Stimulated activated CD4-positive, alpha-beta T cell treated with anti-CD3 and anti-CD28 coated beads, TNF-alpha, amount 100 ng/mL, for 48 hours (primary cell): ENCODE data around the gene BAHD1.
A peak's percentile ranks its signal among the peaks of the same experiment; 100 is the strongest.

Experiments
- DNase-seq, 3 donors: peaks; one replicate each; pipeline ENCODE4 v3.0.0-alpha.2; 2020; ENCODE audit warnings: low read depth in 3 of 3

BAHD1 gene

GRCh38 chr15:40467261-40467615, 26.5 kb downstream of the BAHD1 start:
- DNase-seq = no peak

GRCh38 chr15:40468898-40469331, 28.2 kb downstream of the BAHD1 start:
- DNase-seq = no peak

GRCh38 chr15:40469776-40470390, 29.1 kb downstream of the BAHD1 start:
- no peak for DNase-seq

GRCh38 chr15:40470423-40471104, 29.8 kb downstream of the BAHD1 start, which contains the start of gene CHST14:
TSS of gene CHST14 (plus strand) at chr15:40470984. CDS start at chr15:40471214, 230 bp downstream.
- DNase-seq = peak in 1 of 3 donors; percentile 40

- DNase-seq = no peak
Measured at GRCh38 chr15:40471105-40471807, 30.5 kb downstream of the BAHD1 start.

- DNase-seq = no peak
Measured at GRCh38 chr15:40471808-40472150, 31.0 kb downstream of the BAHD1 start.

- DNase-seq = no peak
Measured at GRCh38 chr15:40472171-40472727, 31.5 kb downstream of the BAHD1 start.

- no peak for DNase-seq
Measured at GRCh38 chr15:40474581-40474980, 33.8 kb downstream of the BAHD1 start.

GRCh38 chr15:40477642-40478327, 37.0 kb downstream of the BAHD1 start:
- no peak for DNase-seq

GRCh38 chr15:40479024-40479423, 38.3 kb downstream of the BAHD1 start:
- no peak for DNase-seq

GRCh38 chr15:40481341-40482074, 40.8 kb downstream of the BAHD1 start:
- no peak for DNase-seq

- DNase-seq = no peak
Measured at GRCh38 chr15:40483919-40484318, 43.2 kb downstream of the BAHD1 start.

- no peak for DNase-seq
Measured at GRCh38 chr15:40486066-40486770, 45.5 kb downstream of the BAHD1 start.

GRCh38 chr15:40487816-40488682, 47.3 kb downstream of the BAHD1 start:
- no peak for DNase-seq

- DNase-seq = no peak
Measured at GRCh38 chr15:40489274-40490175, 48.8 kb downstream of the BAHD1 start.

GRCh38 chr15:40493089-40493840, 52.5 kb downstream of the BAHD1 start:
- peak; percentile 50 to 67 (median 51) for DNase-seq

GRCh38 chr15:40495516-40495915, 54.8 kb downstream of the BAHD1 start:
- DNase-seq = no peak

- DNase-seq = no peak
Measured at GRCh38 chr15:40498418-40498817, 57.7 kb downstream of the BAHD1 start.
